ENCODE results near the gene SOX13. TPM values are rescaled to one million over a fixed set of nuclear protein-coding genes. Genes with fewer than 3 reads are reported as not detected.

The SOX13 gene
- 20.9 and 24.4 TPM in 2 replicates for total RNA-seq

DNA sequence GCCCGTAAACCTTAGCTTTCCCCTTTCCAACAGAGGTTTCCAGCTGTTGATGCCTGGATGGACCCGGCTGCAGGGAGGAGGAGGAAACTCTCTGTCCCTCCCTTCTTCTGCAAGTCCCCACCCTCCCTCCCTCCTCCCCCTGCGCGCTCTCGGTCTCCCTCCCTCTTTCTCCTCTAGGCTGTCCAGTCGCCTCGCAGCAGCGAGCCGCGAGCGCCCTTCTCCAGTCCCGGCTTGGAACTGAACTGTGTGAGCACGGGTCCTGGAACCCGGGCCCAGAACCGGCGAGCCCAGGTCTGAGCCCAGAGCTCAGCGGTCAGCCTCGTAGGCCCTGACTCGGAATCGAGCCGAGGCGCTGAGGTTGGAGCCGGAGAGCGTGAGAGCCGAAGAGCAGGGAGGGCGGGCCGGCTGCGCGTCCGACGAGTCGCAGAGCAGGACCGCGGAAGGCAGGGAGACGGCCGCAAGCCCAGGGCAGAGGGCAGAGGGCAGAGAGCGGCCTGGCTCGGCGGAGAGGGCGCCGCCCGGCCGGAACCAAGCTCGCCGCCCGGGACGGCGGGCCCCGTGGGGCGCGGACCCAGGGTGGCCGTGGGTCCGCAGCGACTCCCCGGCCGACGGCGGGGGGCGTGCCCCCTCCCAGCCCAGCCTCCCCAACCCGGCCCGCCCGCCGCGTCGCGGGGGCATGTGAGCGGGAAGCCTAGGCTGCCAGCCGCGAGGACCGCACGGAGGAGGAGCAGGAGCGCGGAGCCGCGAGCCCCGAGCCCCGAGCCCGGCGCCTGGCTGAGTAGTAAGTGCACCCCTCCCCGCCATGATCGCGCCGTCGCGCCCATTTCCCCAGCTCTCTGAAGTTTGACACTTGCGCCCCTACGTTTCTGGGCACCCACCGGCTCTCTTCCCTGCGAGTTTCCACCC, at the start of gene SOX13:
Gene SOX13 (plus strand): TSS at position 185 of the 906 bp plus-strand sequence. CDS start 39,801 bp downstream, outside the sequence.

DNA sequence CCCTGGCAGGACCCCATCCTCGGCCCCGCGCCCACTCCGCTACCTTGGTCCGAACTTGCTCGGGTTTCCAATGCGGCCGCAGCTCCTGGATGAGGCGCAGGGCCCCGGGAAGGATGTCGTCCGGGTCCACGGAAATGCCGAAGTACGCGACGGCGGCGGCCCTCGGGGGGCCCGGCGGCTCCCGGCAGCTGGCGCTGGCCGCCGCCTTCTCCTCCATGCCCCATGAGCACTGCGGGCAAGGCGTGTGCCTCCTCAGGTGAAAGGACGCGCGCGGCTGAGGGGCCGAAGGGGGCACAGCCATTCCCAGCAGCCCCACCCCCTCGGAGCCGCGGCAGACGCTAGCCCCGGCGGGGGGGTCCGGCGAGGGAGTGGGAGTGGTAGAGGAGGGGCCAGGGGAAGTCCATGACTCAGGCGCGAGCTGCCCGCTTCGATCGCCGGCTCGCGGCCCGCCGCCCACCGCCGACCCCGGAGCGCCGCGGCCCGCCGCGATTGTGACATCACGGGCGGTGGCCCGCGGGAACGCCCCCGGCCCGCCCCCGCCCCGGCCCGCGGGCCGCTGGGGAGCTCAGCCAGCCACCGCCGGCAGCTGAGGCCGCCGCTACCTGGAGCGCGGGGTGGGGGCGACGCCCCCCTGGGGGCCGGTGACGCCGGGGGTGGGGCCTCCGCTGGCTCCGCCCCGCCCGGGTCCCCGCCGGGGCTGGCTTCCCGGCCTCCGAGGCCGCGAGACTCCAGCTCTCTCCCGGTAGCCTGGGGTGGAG, 78.8 kb downstream of the SOX13 start, which contains the start of gene ETNK2:
Gene ETNK2 (minus strand): TSS at position 493 of the 758 bp plus-strand sequence. CDS start 192 bp downstream, at position 301.

DNA sequence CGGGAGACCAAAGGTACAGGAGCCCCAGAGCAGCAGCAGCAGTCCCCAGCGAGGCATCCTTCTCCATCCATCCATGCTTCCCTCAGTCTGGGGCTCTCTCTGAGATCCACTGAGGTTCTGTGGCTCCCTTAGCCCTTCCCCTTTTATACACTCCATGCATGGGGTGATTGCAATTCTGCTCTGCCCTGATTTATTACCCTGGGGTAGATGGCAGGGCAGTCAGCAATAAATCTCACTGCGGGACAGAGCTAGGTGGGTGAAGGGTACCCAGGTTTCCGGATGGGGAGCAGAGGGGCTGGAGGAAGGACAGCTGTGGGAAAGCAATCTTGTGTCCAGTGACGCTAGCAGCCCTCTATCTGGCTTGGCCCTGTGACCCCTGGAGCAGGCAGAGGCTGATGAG, 93.3 kb downstream of the SOX13 start, which contains the start of gene REN:
Gene REN (minus strand): TSS at position 119 of the 400 bp plus-strand sequence. CDS start 44 bp downstream, at position 75.

Other genes starting within 250 kb of the SOX13 start
- gene SNRPE, start 211.5 kb upstream of the SOX13 start, total RNA-seq = 112 and 120 TPM in 2 replicates
- gene ETNK2, start 78.9 kb downstream of the SOX13 start, total RNA-seq = 8.0 and 11.2 TPM in 2 replicates
- gene REN, start 93.2 kb downstream of the SOX13 start, total RNA-seq = 0.07 TPM in 1 of 2 replicates, not detected in the other
- not detected in 2 replicates for gene KISS1, start 123.4 kb downstream of the SOX13 start, total RNA-seq
- not detected in 2 replicates for gene GOLT1A, start 140.9 kb downstream of the SOX13 start, total RNA-seq

Measured in thoracic aorta endothelial cell (primary cell).